ENCODE data around the gene FOXF1. TPM values are rescaled to one million over a fixed set of nuclear protein-coding genes. Genes with fewer than 3 reads are reported as not detected.

The FOXF1 gene
- total and polyA plus RNA-seq, 12 donors: 0.08 to 0.38 (median 0.22) TPM; not detected in 2

- no peak for ATAC-seq
- H3K27me3 ChIP-seq: peaks cover 69 to 100% (median 100%) of the 10 kb centered on the region in 7 donors
Measured at GRCh38 chr16:86495357-86495701, 15.0 kb upstream of the FOXF1 start.

GRCh38 chr16:86495756-86496261 is 14.5 kb upstream of the FOXF1 start:
- intact Hi-C loops (cut with DNase I): no loop called here
- 4 to 11% methylated on average over 16 of the region's 16 CpGs for WGBS, 2 donors
- peaks cover 4 to 26% (median 13%) of the 10 kb centered on the region in 9 donors for H3K4me1 ChIP-seq
- H3K4me3 ChIP-seq: no peak overlapping the region
- H3K27me3 ChIP-seq: peaks cover 71 to 100% (median 100%) of the 10 kb centered on the region in 7 donors
- ATAC-seq (no peak), DNase-seq (no peak)
- H3K9me3 ChIP-seq: no peaks in the 10 kb centered on the region
- no peak for TF ChIP-seq CTCF (IDR thresholded peaks at IDR 0.05)
- H3K36me3 ChIP-seq: no peaks in the 10 kb centered on the region
- no peak overlapping the region for H3K27ac ChIP-seq

More at GRCh38 chr16:86495357-86495701, 15.0 kb upstream of the FOXF1 start:
- Histone ChIP-seq H3K4me1 (peaks cover 4 to 26% (median 13%) of the 10 kb centered on the region in 9 donors), H3K36me3 (no peaks in the 10 kb centered on the region), H3K4me3 (no peak overlapping the region), H3K9me3 (no peaks in the 10 kb centered on the region), H3K27ac (no peak overlapping the region)
- DNase-seq: no peak
- no peak for TF ChIP-seq CTCF (IDR thresholded peaks at IDR 0.05)
- WGBS, 2 donors: 7 to 12% methylated on average over 10 of the region's 10 CpGs
- intact Hi-C loops (cut with DNase I): no loop called here

GRCh38 chr16:86496262-86496928 is 13.9 kb upstream of the FOXF1 start:
- TF ChIP-seq CTCF (IDR thresholded peaks at IDR 0.05): no peak
- Histone ChIP-seq H3K27ac (no peak overlapping the region), H3K9me3 (no peaks in the 10 kb centered on the region), H3K36me3 (no peaks in the 10 kb centered on the region), H3K4me1 (peaks cover 4 to 26% (median 13%) of the 10 kb centered on the region in 9 donors), H3K4me3 (no peak overlapping the region), H3K27me3 (peaks cover 69 to 100% (median 100%) of the 10 kb centered on the region in 7 donors)
- ATAC-seq: no peak
- intact Hi-C loops (cut with DNase I): no loop called here
- no peak for DNase-seq
- 3 to 5% methylated on average over 34 of the region's 34 CpGs for WGBS, 2 donors

GRCh38 chr16:86496929-86497461 is 13.3 kb upstream of the FOXF1 start:
- H3K4me3 ChIP-seq: no peak overlapping the region
- WGBS, 2 donors: 2 to 3% methylated on average over 41 to 45 of the region's 45 CpGs
- DNase-seq (no peak), ATAC-seq (no peak)
- H3K27me3 ChIP-seq: peaks cover 73 to 100% (median 100%) of the 10 kb centered on the region in 7 donors
- no peaks in the 10 kb centered on the region for H3K36me3 ChIP-seq
- intact Hi-C loops (cut with DNase I): no loop called here
- no peaks in the 10 kb centered on the region for H3K9me3 ChIP-seq
- peaks cover 4 to 26% (median 13%) of the 10 kb centered on the region in 9 donors for H3K4me1 ChIP-seq
- no peak overlapping the region for H3K27ac ChIP-seq
- TF ChIP-seq CTCF (IDR thresholded peaks at IDR 0.05): no peak
